Osteoblast (primary cell): ENCODE measurements around the gene NKX3-2. TPM values are rescaled to one million over a fixed set of nuclear protein-coding genes. Genes with fewer than 3 reads are reported as not detected.

Experiments
- DNase-seq: peaks from one replicate; pipeline ENCODE4 v3.0.0; 2011; ENCODE audit warnings: low spot score, mixed read lengths; ENCODE audit not compliant: insufficient read length; ENCODE audit errors: missing footprints
- H2AFZ ChIP-seq: 2 replicates; pipeline ENCODE4 v1.6.0; 2011; ENCODE audit warnings: mild to moderate bottlenecking, low read length
- H3K27ac ChIP-seq: 2 replicates; pipeline ENCODE4 v1.5.1; 2011; ENCODE audit warnings: mild to moderate bottlenecking, low read depth, low read length, moderate library complexity
- H3K27me3 ChIP-seq: 2 replicates; pipeline ENCODE4 v1.6.0; 2012; ENCODE audit warnings: mild to moderate bottlenecking, control low read depth, inconsistent platforms, low read length, moderate library complexity; ENCODE audit not compliant: insufficient read depth
- H3K36me3 ChIP-seq: 2 replicates; pipeline ENCODE4 v1.5.1; 2011; ENCODE audit warnings: mild to moderate bottlenecking, low read length, control low read depth, moderate library complexity; ENCODE audit not compliant: insufficient read depth
- H3K4me1 ChIP-seq: 2 replicates; pipeline ENCODE4 v1.5.1; 2011; ENCODE audit warnings: mild to moderate bottlenecking, low read length, control low read depth, moderate library complexity; ENCODE audit not compliant: insufficient read depth
- H3K4me2 ChIP-seq: 2 replicates; pipeline ENCODE4 v1.6.0; 2011; ENCODE audit warnings: mild to moderate bottlenecking, low read length; ENCODE audit not compliant: insufficient read depth
- H3K4me3 ChIP-seq: fragments of 200-600 bp; sonication (generic); 3 replicates; pipeline ENCODE4 v1.5.1; 2012; ENCODE audit warnings: mild to moderate bottlenecking, low read length, inconsistent platforms; ENCODE audit not compliant: insufficient read depth
- H3K79me2 ChIP-seq: 2 replicates; pipeline ENCODE4 v1.6.0; 2012; ENCODE audit warnings: mild to moderate bottlenecking, low read length, control low read depth, inconsistent platforms; ENCODE audit not compliant: insufficient read depth
- H3K9me3 ChIP-seq: 2 replicates; pipeline ENCODE4 v1.5.1; 2011; ENCODE audit warnings: low read depth, low read length, control low read depth
- H4K20me1 ChIP-seq: 2 replicates; pipeline ENCODE4 v1.6.0; 2012; ENCODE audit warnings: mild to moderate bottlenecking, low read length, control low read depth; ENCODE audit not compliant: insufficient read depth
- total RNA-seq: library from RNA; depleted of rRNA; stranded (reverse); fragments of >200 nt; gene quantifications from 2 replicates; pipeline ENCODE4 v1.2.3, GENCODE V29; 2012
- TF ChIP-seq, protein P1 (sequence below): IDR thresholded peaks from 2 replicates; pipeline ENCODE4 v1.5.1; 2011; ENCODE audit warnings: mild to moderate bottlenecking, low read depth, low read length, moderate library complexity; ENCODE audit errors: extremely low read depth

The NKX3-2 gene
- total RNA-seq, 1 donor = 0.72 TPM

GRCh38 chr4:13559413-13559812, 15.1 kb upstream of the NKX3-2 start:
- no peak overlapping the region for H2AFZ ChIP-seq

DNA sequence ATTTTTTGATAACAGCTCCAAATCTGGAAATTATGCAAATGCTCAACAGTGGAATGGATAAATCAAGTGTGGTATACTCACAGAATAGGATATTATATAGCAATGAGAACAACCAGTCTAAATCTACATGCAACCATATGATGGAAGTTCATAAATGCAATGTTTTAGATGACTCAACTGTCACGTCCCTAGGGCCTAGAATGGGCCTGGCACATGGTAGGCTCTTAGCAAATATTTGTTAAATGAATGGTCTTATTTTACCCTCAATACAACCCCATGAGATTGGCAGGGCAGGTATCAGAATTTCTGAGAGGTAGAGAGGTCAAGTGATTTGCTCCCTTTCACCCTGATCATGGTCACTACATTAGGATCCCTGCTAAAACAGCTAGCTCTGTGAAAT, 14.6 kb upstream of the NKX3-2 start:
- Histone ChIP-seq H3K9me3 (no peaks in the 10 kb centered on the region), H3K4me2 (peak overlapping the region; percentile 33), H3K36me3 (no peaks in the 10 kb centered on the region), H4K20me1 (no peaks in the 10 kb centered on the region), H3K4me3 (no peak overlapping the region), H3K27me3 (no peaks in the 10 kb centered on the region), H3K4me1 (peaks cover 11% of the 10 kb centered on the region), H2AFZ (no peak overlapping the region), H3K27ac (no peak overlapping the region), H3K79me2 (no peaks in the 10 kb centered on the region)
- DNase-seq = no peak
- TF ChIP-seq, protein P1, sequence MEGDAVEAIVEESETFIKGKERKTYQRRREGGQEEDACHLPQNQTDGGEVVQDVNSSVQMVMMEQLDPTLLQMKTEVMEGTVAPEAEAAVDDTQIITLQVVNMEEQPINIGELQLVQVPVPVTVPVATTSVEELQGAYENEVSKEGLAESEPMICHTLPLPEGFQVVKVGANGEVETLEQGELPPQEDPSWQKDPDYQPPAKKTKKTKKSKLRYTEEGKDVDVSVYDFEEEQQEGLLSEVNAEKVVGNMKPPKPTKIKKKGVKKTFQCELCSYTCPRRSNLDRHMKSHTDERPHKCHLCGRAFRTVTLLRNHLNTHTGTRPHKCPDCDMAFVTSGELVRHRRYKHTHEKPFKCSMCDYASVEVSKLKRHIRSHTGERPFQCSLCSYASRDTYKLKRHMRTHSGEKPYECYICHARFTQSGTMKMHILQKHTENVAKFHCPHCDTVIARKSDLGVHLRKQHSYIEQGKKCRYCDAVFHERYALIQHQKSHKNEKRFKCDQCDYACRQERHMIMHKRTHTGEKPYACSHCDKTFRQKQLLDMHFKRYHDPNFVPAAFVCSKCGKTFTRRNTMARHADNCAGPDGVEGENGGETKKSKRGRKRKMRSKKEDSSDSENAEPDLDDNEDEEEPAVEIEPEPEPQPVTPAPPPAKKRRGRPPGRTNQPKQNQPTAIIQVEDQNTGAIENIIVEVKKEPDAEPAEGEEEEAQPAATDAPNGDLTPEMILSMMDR = no peak

More at GRCh38 chr4:13559413-13559812, 15.1 kb upstream of the NKX3-2 start:
- no peaks in the 10 kb centered on the region for H3K9me3 ChIP-seq
- H3K4me2 ChIP-seq = peak overlapping the region; percentile 33
- no peaks in the 10 kb centered on the region for H3K79me2 ChIP-seq
- no peaks in the 10 kb centered on the region for H3K36me3 ChIP-seq
- peak; percentile 55 for DNase-seq
- H3K4me1 ChIP-seq = peaks cover 11% of the 10 kb centered on the region
- H3K27ac ChIP-seq = no peak overlapping the region
- TF ChIP-seq, protein P1 = no peak
- no peaks in the 10 kb centered on the region for H4K20me1 ChIP-seq
- H3K4me3 ChIP-seq = no peak overlapping the region
- H3K27me3 ChIP-seq = no peaks in the 10 kb centered on the region

DNA sequence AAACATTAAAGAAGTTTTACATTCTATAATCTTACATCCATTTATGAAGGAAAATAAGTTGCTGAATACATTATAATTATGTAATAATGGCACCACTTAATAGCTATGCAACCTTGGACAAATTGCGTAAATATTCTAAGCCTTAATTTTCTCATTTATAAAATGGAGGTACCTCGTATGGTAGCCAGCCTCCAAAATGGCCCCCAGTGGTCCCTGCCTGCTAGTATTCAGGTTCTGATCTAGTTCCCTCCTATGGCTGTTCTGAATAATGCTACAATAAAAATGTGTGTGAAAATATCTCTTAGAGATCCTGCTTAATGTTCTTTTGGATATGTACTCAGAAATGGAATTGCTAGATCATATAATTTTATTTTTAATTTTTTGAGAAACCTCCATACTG, 11.0 kb upstream of the NKX3-2 start:
- Histone ChIP-seq H3K79me2 (no peaks in the 10 kb centered on the region), H3K4me2 (no peak overlapping the region), H3K4me3 (no peak overlapping the region), H3K9me3 (no peaks in the 10 kb centered on the region), H3K4me1 (peaks cover 11% of the 10 kb centered on the region), H3K27ac (no peak overlapping the region), H4K20me1 (no peaks in the 10 kb centered on the region), H3K27me3 (no peaks in the 10 kb centered on the region), H3K36me3 (no peaks in the 10 kb centered on the region), H2AFZ (no peak overlapping the region)
- DNase-seq = no peak
- TF ChIP-seq, protein P1 = no peak

DNA sequence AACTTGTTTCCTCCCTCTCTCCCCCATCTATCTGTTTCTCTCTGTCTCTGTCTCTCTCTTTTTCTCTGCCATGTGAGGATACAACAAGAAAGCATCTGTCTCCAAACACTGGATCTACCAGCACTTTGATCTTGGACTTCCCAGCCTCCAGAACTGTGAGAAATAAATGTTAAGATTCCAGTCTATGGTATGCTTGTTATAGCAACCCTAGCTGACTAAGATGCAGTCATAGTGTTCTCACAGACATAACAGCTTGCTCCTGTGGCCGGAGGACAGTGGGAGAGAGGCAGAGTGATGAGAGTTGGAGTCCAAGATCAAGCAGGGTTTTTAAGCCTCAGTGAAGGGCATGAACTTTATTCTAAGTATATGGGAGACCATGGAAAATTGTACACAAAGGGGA, 8.8 kb upstream of the NKX3-2 start:
- Histone ChIP-seq H4K20me1 (no peaks in the 10 kb centered on the region), H3K79me2 (no peaks in the 10 kb centered on the region), H3K9me3 (no peaks in the 10 kb centered on the region), H3K4me3 (no peak overlapping the region), H2AFZ (no peak overlapping the region), H3K27ac (no peak overlapping the region), H3K4me2 (no peak overlapping the region), H3K27me3 (peaks cover 10% of the 10 kb centered on the region), H3K4me1 (peaks cover 13% of the 10 kb centered on the region), H3K36me3 (no peaks in the 10 kb centered on the region)
- no peak for DNase-seq
- TF ChIP-seq, protein P1 = no peak
